ENCODE data around the gene PRR9.

DNA sequence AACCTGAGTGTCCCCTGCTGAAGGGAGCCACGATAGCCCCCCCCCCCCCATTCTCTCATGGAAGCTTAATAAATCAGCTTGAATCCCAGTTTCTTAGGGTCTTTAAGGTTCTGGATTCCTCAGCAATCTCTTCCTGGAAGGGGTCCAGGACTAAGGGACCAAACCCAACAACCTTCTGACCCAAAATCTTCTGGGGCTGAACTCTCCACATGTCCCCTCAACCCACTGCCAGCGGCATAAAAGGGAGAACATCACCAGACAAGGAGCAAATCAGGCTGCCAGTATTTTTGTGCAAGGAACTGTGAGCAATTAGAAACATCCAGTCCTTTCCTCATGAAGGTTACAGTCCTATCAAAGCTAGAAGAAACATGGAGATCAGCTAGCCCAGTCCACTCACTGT lies 29.4 kb downstream of the PRR9 start:
- TF ChIP-seq, protein P1, sequence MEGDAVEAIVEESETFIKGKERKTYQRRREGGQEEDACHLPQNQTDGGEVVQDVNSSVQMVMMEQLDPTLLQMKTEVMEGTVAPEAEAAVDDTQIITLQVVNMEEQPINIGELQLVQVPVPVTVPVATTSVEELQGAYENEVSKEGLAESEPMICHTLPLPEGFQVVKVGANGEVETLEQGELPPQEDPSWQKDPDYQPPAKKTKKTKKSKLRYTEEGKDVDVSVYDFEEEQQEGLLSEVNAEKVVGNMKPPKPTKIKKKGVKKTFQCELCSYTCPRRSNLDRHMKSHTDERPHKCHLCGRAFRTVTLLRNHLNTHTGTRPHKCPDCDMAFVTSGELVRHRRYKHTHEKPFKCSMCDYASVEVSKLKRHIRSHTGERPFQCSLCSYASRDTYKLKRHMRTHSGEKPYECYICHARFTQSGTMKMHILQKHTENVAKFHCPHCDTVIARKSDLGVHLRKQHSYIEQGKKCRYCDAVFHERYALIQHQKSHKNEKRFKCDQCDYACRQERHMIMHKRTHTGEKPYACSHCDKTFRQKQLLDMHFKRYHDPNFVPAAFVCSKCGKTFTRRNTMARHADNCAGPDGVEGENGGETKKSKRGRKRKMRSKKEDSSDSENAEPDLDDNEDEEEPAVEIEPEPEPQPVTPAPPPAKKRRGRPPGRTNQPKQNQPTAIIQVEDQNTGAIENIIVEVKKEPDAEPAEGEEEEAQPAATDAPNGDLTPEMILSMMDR (IDR thresholded peaks at IDR 0.05): no peak
- TF ChIP-seq, protein P2, sequence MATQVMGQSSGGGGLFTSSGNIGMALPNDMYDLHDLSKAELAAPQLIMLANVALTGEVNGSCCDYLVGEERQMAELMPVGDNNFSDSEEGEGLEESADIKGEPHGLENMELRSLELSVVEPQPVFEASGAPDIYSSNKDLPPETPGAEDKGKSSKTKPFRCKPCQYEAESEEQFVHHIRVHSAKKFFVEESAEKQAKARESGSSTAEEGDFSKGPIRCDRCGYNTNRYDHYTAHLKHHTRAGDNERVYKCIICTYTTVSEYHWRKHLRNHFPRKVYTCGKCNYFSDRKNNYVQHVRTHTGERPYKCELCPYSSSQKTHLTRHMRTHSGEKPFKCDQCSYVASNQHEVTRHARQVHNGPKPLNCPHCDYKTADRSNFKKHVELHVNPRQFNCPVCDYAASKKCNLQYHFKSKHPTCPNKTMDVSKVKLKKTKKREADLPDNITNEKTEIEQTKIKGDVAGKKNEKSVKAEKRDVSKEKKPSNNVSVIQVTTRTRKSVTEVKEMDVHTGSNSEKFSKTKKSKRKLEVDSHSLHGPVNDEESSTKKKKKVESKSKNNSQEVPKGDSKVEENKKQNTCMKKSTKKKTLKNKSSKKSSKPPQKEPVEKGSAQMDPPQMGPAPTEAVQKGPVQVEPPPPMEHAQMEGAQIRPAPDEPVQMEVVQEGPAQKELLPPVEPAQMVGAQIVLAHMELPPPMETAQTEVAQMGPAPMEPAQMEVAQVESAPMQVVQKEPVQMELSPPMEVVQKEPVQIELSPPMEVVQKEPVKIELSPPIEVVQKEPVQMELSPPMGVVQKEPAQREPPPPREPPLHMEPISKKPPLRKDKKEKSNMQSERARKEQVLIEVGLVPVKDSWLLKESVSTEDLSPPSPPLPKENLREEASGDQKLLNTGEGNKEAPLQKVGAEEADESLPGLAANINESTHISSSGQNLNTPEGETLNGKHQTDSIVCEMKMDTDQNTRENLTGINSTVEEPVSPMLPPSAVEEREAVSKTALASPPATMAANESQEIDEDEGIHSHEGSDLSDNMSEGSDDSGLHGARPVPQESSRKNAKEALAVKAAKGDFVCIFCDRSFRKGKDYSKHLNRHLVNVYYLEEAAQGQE (IDR thresholded peaks at IDR 0.05; ENCODE audit: insufficient read depth in 1 of 2, low read depth in 2 of 2, low read length in 1 of 2): no peak
- TF ChIP-seq POLR2AphosphoS5 (IDR thresholded peaks at IDR 0.05; ENCODE audit: low read depth, low read length): no peak
- no peak for TF ChIP-seq TCF7L2 (IDR thresholded peaks at IDR 0.05; ENCODE audit: low read depth, low read length)
- TF ChIP-seq SIN3A (IDR thresholded peaks at IDR 0.05; ENCODE audit: borderline replicate concordance, insufficient read depth, low read depth, low read length): no peak
